GM13977 (cell line): ENCODE results near the gene RIMS1.

ENCODE experiments used
- DNase-seq: peaks from one replicate; pipeline ENCODE4 v3.0.0; 2012; ENCODE audit warnings: low spot score
- in situ Hi-C: fragments of 300-500 bp; cut with MboI; formaldehyde crosslinking; loops from one replicate; pipeline ENCODE4 v1.12.0; 2022; ENCODE audit warnings: low sequenced_read_pairs, low pct_unique_long_range_greater_than_20kb, mixed read lengths, inconsistent platforms; ENCODE audit not compliant: unreplicated experiment
- TF ChIP-seq, protein P1 (sequence below): IDR thresholded peaks from 2 replicates; pipeline ENCODE4 v1.5.1; 2012; ENCODE audit warnings: mild to moderate bottlenecking, control low read depth; ENCODE audit not compliant: insufficient read depth; ENCODE audit errors: extremely low read depth, missing control alignments

The RIMS1 gene

DNA sequence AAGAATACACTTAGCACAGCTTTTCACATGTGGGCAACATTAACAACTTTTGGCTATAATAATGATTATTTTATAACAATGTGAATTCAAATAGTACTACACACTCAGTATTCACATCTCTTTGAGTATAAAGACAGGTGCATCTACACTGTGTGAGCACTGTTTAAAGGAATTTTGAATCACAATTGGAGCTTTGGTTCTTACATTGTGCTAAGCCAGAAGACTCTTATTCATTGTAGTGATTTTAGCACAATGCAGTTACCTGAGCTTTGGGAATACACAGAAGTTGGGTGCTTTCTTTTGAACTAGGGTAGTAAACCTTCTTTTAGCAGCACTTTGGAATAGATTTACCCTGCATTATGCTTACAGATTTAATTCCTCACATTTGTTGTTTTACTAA lies 20.5 kb downstream of the RIMS1 start:
- TF ChIP-seq, protein P1, sequence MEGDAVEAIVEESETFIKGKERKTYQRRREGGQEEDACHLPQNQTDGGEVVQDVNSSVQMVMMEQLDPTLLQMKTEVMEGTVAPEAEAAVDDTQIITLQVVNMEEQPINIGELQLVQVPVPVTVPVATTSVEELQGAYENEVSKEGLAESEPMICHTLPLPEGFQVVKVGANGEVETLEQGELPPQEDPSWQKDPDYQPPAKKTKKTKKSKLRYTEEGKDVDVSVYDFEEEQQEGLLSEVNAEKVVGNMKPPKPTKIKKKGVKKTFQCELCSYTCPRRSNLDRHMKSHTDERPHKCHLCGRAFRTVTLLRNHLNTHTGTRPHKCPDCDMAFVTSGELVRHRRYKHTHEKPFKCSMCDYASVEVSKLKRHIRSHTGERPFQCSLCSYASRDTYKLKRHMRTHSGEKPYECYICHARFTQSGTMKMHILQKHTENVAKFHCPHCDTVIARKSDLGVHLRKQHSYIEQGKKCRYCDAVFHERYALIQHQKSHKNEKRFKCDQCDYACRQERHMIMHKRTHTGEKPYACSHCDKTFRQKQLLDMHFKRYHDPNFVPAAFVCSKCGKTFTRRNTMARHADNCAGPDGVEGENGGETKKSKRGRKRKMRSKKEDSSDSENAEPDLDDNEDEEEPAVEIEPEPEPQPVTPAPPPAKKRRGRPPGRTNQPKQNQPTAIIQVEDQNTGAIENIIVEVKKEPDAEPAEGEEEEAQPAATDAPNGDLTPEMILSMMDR = no peak
- in situ Hi-C loops = no loop called here
- no peak for DNase-seq

DNA sequence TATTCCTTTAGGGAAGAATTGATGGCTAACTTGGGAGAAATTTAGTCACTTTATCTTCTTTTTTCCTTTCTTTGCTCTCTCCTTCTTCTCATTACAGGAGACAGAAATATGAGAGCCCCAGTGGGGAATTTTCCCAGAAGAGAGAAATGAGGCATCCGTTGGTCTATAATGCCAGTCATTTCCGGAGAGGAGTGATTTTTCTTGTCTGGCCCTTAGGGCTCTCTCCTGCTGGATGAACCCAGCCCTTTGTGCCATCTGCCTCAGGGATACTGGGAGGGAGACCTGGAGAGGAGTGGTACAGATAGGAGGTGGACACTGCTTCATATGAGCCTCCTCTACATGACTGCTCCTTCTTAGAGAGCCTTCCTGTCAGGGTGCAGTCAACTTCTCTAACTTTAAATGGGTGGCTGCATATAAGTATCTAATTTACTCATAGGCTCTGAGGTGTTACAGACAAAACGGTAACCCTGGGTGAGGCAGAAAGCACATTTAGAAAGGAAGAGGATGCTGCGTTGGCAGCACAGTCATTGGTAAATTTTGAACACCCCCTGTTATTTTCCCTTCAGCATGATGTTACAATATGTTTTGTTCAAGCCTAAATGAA lies 21.9 kb downstream of the RIMS1 start:
- in situ Hi-C loops = no loop called here
- TF ChIP-seq, protein P1 = no peak
- no peak for DNase-seq

DNA sequence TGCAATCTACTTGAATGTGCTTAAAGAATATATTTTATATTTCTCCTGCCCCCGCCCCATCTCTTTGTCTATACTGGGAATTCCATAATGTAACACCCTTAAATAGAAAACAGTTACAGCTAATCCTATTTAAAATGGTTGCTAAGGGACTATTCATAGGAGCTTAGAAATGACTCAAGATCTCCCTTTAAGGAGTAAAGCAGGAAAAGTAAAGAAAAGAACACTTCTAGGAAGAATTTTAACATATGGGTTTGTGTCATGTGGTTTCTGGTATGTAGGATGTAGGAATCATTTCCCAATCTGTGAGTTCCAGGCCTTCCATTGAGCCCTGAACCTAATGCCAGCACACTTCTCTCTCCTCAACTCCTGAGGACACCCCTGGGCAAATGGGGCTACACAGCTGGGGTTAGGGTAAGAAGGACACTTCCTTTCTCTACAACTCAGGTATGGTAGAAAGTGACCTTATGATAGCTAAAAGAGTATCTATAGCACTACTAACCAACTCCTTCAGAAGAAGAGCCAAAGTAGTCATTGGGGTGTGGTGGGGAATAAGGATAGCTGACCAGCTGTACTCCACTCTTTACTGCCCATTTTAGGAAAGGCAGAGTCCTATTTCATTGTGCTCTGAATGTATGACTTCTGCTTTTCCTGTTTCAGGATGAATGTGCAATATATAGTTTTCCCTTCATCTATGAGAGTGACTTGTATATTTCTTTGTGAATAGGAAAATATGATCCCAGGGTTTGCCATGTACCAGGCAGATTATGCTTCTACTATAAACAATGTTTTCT lies 27.3 kb downstream of the RIMS1 start:
- no peak for DNase-seq
- in situ Hi-C loops = no loop called here

DNA sequence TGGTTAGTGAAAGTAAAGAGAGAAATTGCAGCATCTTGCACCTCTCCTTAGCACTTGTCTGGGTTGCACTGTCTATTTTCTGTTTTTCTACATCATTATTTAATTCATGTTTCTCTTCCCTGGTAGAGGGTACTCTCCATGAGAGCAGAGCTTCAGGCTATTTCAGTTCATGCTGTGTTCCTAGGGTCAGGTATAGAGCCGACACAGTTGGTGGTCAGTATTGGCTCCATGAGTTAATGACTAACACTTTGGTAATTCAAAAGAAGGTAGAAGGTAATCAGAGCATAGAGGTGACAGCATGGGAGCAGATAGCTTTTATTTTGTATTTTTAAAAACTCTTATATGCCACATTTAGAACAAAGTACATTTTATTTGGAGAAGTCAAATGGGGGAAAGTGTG lies 42.7 kb downstream of the RIMS1 start:
- in situ Hi-C loops = no loop called here
- DNase-seq = no peak
- TF ChIP-seq, protein P1 = no peak

More for the DNA sequence above, 27.3 kb downstream of the RIMS1 start:
- TF ChIP-seq, protein P1 = no peak

DNA sequence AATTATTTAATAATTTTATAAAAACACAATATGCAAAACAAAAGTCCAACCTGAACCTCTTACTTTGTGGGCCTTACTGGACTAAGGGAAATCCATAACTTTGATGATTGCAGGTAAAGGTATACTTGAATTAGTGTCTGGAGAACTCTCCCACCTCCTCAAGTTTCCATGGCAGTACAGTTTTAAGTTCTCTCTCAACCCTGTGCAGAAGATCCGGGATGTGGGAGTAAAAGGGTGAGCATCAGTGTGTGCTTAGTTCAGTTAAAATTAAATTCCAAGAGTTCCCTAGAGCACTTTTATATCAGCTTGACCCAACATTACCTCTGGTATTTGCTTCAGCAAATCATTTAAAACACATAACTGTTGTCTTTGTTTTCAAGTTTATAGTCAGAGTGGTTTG lies 47.5 kb downstream of the RIMS1 start:
- TF ChIP-seq, protein P1 = no peak
- in situ Hi-C loops = no loop called here
- no peak for DNase-seq

DNA sequence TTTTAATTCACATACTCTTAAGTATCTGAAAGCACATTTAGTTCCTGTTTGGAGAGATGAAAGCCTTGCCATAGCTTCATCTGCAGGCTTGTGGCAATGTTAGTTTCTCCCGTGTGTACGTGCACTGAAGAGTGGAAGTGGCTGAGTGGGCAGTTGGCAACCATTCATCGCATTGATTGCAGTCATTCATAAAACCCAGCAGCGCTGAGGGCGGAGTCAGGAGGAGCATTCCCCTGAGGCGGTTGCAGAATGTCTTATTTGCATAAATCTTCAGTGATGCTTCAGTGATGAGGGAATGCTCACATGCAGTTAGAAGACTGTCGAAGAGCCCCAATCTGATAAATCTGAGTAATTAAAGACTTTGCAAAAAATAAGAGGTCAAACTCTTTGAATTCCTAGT lies 79.1 kb downstream of the RIMS1 start:
- in situ Hi-C loops = no loop called here
- DNase-seq = no peak
- TF ChIP-seq, protein P1 = no peak
